ENCODE results near the gene LIPC. TPM values are rescaled to one million over a fixed set of nuclear protein-coding genes. Genes with fewer than 3 reads are reported as not detected.

The LIPC gene
- total and polyA plus RNA-seq, 10 of the 15 experiments (the other 5 are each of a cell fraction or from before 2014, with no cell fraction given): 0.06 to 0.31 (median 0.16) TPM; not detected in 1

DNA sequence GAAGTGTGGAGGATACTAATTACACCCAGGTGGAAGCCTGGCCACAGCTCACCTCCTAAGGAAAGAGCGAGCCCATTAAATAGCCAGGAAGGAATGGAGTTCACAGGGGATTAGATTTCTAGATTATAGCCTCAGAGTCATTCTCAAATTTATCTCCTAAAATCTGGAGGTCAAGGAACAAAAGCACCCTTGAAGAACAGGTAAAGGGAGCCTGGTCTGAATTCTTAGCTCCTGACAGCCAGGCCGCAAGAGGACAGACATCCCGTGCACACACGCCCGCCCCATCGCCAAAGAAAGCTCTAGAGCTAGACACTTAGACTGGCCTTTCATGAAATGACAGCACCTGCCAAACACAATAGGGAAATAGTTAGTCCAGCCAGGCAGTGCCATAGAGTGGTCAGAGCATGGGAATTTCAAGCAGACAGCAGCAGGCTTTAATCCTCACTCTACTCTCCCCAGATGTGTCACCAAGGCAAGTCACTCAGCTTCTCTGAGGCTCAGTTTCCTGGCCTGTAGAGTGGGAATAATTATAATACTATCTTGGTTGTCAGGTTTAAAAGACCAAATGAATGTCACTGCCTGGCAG, 59.2 kb downstream of the LIPC start:
- RAD21 ChIA-PET (ENCODE audit: unreplicated experiment): no interaction called here

More for the DNA sequence above, 59.2 kb downstream of the LIPC start:
- CTCF ChIA-PET: interaction anchor here (1.1 kb wide), 1 partner anchor 263 kb away, joined by 3 read pairs; no protein-coding TSS in a partner anchor
- no peak overlapping the region for H3K27ac ChIP-seq (ENCODE audit: control insufficient read depth, insufficient read depth)
- H3K27me3 ChIP-seq (replicated peaks in 1 of 2; ENCODE audit: control insufficient read depth in 2 of 2, insufficient read depth in 2 of 2, low read length in 1 of 2): no peaks in the 10 kb centered on the region
- TF ChIP-seq, protein P1, sequence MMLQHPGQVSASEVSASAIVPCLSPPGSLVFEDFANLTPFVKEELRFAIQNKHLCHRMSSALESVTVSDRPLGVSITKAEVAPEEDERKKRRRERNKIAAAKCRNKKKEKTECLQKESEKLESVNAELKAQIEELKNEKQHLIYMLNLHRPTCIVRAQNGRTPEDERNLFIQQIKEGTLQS (IDR thresholded peaks at IDR 0.05; ENCODE audit: borderline replicate concordance, extremely low read depth, low read depth, low read length): no peak
- TF ChIP-seq PAX5 (IDR thresholded peaks at IDR 0.05; ENCODE audit: borderline replicate concordance, low read depth, low read length): no peak
- TF ChIP-seq, protein P2, sequence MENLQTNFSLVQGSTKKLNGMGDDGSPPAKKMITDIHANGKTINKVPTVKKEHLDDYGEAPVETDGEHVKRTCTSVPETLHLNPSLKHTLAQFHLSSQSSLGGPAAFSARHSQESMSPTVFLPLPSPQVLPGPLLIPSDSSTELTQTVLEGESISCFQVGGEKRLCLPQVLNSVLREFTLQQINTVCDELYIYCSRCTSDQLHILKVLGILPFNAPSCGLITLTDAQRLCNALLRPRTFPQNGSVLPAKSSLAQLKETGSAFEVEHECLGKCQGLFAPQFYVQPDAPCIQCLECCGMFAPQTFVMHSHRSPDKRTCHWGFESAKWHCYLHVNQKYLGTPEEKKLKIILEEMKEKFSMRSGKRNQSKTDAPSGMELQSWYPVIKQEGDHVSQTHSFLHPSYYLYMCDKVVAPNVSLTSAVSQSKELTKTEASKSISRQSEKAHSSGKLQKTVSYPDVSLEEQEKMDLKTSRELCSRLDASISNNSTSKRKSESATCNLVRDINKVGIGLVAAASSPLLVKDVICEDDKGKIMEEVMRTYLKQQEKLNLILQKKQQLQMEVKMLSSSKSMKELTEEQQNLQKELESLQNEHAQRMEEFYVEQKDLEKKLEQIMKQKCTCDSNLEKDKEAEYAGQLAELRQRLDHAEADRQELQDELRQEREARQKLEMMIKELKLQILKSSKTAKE (IDR thresholded peaks at IDR 0.05; ENCODE audit: low read depth, poor library complexity, severe bottlenecking): no peak
- no peak for TF ChIP-seq NRF1 (conservative IDR thresholded peaks at IDR 0.05; ENCODE audit: low read depth, low read length)
- no peak for TF ChIP-seq RAD51 (IDR thresholded peaks at IDR 0.05)
- no peak for TF ChIP-seq ASH2L (IDR thresholded peaks at IDR 0.05; ENCODE audit: borderline replicate concordance, low read depth)
- no peak for TF ChIP-seq RB1 (IDR thresholded peaks at IDR 0.05; ENCODE audit: borderline replicate concordance)
- no peak for TF ChIP-seq POLR2AphosphoS5 (IDR thresholded peaks at IDR 0.05; ENCODE audit: low read length)
- TF ChIP-seq FOS (IDR thresholded peaks at IDR 0.05; ENCODE audit: borderline replicate concordance, extremely low read depth, insufficient read length): no peak
- no peak for TF ChIP-seq RELA (IDR thresholded peaks at IDR 0.05; ENCODE audit: borderline replicate concordance, partially characterized antibody)
- no peak for TF ChIP-seq MXI1 (IDR thresholded peaks at IDR 0.05; ENCODE audit: low read depth, low read length)
- TF ChIP-seq, protein P3, sequence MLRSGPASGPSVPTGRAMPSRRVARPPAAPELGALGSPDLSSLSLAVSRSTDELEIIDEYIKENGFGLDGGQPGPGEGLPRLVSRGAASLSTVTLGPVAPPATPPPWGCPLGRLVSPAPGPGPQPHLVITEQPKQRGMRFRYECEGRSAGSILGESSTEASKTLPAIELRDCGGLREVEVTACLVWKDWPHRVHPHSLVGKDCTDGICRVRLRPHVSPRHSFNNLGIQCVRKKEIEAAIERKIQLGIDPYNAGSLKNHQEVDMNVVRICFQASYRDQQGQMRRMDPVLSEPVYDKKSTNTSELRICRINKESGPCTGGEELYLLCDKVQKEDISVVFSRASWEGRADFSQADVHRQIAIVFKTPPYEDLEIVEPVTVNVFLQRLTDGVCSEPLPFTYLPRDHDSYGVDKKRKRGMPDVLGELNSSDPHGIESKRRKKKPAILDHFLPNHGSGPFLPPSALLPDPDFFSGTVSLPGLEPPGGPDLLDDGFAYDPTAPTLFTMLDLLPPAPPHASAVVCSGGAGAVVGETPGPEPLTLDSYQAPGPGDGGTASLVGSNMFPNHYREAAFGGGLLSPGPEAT (IDR thresholded peaks at IDR 0.05; ENCODE audit: low read depth): no peak
- no peaks in the 10 kb centered on the region; the same call in 1 of the 3 replicates for H3K9me3 ChIP-seq (replicated peaks; ENCODE audit: control insufficient read depth, insufficient read depth, low read length)
- POLR2A ChIA-PET: interaction anchor here (0.5 kb wide), 1 partner anchor 173 kb away, joined by 7 read pairs; no protein-coding TSS in a partner anchor
- SMC1A ChIA-PET (ENCODE audit: uncharacterized antibody, unreplicated experiment): no interaction called here
- FAIRE-seq (no peak), ATAC-seq (no peak), DNase-seq (ENCODE audit: low read depth, low spot score) (no peak)
- 87% methylated on average over 6 of the region's 6 CpGs for WGBS (ENCODE audit: insufficient coverage, insufficient replicate concordance, low lambda C conversion rate, missing lambda C conversion rate)
- no peak overlapping the region for H3K4me3 ChIP-seq
- H3K4me1 ChIP-seq (ENCODE audit: control insufficient read depth, insufficient read depth, low read length): no peaks in the 10 kb centered on the region
- no peaks in the 10 kb centered on the region for H3K36me3 ChIP-seq (ENCODE audit: control insufficient read depth in 2 of 2, insufficient read depth in 2 of 2, low read length in 1 of 2)
- H4K20me1 ChIP-seq (ENCODE audit: control insufficient read depth, insufficient read depth): no peaks in the 10 kb centered on the region
- in situ Hi-C loops (cut with MboI): no loop called here
- H3K79me2 ChIP-seq (ENCODE audit: control insufficient read depth, insufficient read depth, low read length): no peaks in the 10 kb centered on the region
- H3K9ac ChIP-seq (ENCODE audit: control insufficient read depth, insufficient read depth, low read length): no peak overlapping the region
- H2AFZ ChIP-seq (ENCODE audit: control insufficient read depth, low read depth, low read length): no peak overlapping the region
- BruUV-seq (replicated peaks): no TSS peak
- H3K4me2 ChIP-seq (ENCODE audit: control insufficient read depth, insufficient read depth): no peak overlapping the region
- intact Hi-C loops (cut with micrococcal nuclease; ENCODE audit: unreplicated experiment): no loop called here

Data from GM12878 (cell line).